Uterus (tissue), 2 donors: ENCODE measurements around the gene FGR.

Experiments used
- POLR2A ChIP-seq, 2 donors: fragments of 450-650 bp; IDR thresholded peaks; one replicate each; pipeline ENCODE4 v1.6.1; 2016; ENCODE audit warnings: antibody characterized with exemption in 2 of 2, mild to moderate bottlenecking in 1 of 2, moderate library complexity in 1 of 2
- TF ChIP-seq, protein P1 (sequence below), 4 experiments: fragments of 200-600 bp in 2 of 4; fragments of 450-650 bp in 2 of 4; sonication (generic) in 2 of 4; IDR thresholded peaks; one replicate each; pipeline ENCODE4 v1.5.1; 2016 to 2019; ENCODE audit warnings: antibody characterized with exemption in 4 of 4, mild to moderate bottlenecking in 2 of 4, moderate library complexity in 1 of 4

DNA sequence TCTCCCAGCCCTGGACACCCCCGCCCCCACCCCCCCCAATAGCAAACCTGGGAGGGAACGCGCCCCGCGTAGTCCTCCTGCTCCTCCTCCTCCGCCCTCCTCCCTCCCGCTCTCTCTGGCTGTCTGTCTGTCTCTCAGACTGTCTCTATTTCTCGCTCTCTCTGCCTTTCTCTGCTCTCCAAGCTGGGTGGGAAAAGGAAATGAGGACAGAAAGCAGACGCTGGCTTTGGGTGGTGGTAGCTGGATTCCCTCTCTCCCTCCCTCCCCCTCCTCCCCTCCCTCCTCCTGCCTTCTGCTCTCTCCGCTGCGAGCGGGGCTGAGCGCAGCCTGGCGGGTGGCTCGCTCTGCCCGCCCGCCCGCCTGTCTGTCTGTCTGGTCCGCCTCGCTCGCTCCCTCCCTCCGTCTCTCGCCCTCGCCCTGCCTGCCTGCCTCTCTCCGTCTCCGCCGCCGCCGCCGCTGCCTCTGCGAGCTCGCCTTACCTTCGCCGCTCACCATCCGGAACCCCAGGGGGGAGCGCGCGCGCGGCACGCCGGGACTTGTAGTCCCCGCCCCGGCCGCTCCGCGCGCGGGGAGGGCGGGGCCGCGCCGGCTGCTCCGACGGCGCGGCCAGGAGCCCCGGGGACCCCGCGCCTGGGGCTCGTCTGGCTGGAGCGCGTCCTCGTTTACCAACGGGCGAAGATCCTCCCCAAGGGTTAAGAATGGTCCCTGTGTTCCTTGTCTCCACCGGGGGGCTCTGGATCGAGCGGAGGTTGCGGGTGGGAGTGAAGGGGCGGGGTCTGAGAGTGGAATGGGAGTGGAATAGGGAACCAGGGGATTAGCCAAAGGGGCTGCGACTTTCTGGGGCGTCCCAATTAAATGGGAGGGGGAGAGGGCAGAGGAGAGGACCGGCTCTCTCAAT, 31.1 kb downstream of the FGR start, which contains the start of gene AHDC1:
- TF ChIP-seq POLR2A (IDR thresholded peaks at IDR 0.05) = peak; percentile 92 to 97
- TF ChIP-seq, protein P1, sequence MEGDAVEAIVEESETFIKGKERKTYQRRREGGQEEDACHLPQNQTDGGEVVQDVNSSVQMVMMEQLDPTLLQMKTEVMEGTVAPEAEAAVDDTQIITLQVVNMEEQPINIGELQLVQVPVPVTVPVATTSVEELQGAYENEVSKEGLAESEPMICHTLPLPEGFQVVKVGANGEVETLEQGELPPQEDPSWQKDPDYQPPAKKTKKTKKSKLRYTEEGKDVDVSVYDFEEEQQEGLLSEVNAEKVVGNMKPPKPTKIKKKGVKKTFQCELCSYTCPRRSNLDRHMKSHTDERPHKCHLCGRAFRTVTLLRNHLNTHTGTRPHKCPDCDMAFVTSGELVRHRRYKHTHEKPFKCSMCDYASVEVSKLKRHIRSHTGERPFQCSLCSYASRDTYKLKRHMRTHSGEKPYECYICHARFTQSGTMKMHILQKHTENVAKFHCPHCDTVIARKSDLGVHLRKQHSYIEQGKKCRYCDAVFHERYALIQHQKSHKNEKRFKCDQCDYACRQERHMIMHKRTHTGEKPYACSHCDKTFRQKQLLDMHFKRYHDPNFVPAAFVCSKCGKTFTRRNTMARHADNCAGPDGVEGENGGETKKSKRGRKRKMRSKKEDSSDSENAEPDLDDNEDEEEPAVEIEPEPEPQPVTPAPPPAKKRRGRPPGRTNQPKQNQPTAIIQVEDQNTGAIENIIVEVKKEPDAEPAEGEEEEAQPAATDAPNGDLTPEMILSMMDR (IDR thresholded peaks at IDR 0.05) = peak in 3 of 4 experiments; percentile 10 to 62 (median 48)
